GM21367 (cell line): ENCODE data around the gene PIP5K1A.
"Not testable (repeated sequence)": the region's sequence is repeated elsewhere in the genome, so short reads cannot be mapped to it uniquely, and the experiment has no call there.

Source experiments
- ATAC-seq: cut with Tn5 transposase; IDR thresholded peaks from one replicate; pipeline ENCODE4 v1.9.1; 2021; ENCODE audit not compliant: unreplicated experiment

PIP5K1A gene, protein sequence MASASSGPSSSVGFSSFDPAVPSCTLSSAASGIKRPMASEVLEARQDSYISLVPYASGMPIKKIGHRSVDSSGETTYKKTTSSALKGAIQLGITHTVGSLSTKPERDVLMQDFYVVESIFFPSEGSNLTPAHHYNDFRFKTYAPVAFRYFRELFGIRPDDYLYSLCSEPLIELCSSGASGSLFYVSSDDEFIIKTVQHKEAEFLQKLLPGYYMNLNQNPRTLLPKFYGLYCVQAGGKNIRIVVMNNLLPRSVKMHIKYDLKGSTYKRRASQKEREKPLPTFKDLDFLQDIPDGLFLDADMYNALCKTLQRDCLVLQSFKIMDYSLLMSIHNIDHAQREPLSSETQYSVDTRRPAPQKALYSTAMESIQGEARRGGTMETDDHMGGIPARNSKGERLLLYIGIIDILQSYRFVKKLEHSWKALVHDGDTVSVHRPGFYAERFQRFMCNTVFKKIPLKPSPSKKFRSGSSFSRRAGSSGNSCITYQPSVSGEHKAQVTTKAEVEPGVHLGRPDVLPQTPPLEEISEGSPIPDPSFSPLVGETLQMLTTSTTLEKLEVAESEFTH

DNA sequence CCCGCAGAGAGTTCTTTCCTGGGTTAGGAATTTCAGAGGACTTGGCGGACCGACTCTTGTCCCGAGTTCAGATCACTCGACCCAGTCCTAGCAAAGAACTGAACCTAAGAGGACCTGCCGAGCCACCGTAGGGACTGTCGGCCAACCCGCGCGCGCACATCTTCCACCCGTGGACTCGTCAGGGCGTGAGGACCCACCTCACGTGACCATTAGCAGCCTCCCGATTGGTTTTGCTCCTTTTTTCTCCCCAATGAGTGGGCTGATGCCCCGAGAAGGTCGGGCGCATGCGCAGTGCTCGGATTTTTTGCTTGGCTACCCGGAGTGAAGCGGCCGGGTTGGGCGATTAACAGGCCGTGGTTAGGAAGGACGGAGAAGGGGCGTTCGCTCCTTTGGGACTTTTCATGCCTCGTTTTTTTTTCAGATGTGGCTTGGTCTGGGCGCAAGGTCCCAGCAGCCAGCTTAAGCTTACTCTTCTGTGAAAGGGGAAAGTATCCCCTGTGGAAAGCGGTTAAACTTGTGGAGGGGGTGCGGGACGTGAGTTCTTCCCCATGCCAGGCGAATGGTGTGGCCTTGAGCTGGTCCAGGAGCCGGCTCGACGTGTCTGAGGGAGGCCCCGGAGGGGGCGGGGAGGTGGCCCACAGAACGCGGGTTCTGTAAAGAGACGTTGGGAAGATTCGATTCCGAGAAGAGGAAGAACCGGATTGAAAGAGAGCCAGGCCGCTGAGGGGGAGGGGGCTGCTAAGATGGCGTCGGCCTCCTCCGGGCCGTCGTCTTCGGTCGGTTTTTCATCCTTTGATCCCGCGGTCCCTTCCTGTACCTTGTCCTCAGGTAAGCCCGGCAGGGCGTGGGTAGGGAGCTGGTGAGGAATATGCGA, at the start of gene PIP5K1A:
Gene PIP5K1A, plus strand, starts transcription at position 299 of the 874 bp plus-strand sequence. Its CDS starts 445 bp downstream, at position 744.
- peak; percentile 76 for ATAC-seq

DNA sequence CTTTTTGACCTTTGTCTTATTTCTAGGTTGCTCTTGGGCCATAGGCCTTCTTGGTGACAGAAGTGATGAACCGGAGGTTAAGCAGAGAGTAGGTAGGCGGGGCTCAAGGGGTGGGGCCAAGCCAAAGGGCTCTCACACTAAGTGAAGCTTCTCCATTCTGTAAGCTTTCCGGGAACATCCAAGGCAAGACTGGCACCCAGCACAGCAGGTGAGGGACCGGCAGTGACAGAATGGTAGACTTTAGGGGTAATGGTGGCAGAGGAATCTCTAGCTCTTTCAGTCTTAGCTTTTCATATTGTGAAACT, 41.9 kb upstream of the PIP5K1A start, which contains the start of gene TNFAIP8L2:
Gene TNFAIP8L2, plus strand, starts transcription at position 135 of the 305 bp plus-strand sequence. CDS start 2,049 bp downstream, outside the sequence.
- ATAC-seq, result peak; percentile 39

DNA sequence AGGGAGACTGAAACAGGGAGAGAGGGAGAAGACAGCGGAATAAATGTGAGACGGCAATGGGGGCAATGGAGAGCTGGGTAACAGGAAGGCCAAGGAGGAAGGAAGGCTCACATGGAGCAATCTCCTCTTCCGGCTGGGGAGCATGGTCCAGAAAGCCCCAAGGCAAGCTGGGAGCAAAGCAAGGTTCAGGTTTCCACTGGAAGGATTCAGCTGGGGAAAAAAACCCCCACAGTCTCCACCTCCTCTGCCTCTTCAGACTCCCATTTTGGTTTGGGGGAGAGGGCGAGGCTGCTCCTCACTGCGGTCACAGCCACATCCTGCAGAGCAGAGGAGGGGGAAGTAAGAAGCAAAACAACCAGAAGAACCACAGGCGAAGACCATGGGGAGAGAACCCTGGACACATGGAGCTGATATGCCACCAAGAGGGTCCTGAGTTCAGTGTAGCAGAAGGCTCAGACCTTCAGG, 41.3 kb upstream of the PIP5K1A start:
- ATAC-seq, result no peak

DNA sequence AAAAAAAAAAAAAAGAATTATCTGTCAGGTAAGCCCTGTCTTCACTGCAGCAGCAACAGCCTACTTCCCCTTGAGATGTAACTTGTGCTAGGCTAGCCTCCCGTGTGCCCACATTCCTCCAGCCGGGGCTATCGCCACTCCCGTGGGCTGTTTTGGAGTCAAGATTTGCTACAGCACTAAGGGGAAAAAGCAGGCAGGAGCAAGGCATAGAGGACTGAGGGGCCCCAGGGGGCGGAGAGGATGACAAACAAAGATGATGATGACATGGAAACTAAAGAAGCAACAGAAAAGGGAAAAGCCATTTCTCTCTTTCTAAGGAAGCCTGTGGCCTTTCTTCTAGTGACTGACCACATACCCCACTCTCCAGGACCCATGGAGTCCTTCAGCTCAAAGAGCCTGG, 40.0 kb upstream of the PIP5K1A start:
- ATAC-seq, result no peak

DNA sequence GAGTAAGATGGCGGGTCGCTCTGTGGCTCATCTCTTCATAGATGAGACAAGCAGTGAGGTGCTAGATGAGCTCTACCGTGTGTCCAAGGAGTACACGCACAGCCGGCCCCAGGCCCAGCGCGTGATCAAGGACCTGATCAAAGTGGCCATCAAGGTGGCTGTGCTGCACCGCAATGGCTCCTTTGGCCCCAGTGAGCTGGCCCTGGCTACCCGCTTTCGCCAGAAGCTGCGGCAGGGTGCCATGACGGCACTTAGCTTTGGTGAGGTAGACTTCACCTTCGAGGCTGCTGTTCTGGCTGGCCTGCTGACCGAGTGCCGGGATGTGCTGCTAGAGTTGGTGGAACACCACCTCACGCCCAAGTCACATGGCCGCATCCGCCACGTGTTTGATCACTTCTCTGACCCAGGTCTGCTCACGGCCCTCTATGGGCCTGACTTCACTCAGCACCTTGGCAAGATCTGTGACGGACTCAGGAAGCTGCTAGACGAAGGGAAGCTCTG, 39.6 kb upstream of the PIP5K1A start:
- ATAC-seq, result no peak

DNA sequence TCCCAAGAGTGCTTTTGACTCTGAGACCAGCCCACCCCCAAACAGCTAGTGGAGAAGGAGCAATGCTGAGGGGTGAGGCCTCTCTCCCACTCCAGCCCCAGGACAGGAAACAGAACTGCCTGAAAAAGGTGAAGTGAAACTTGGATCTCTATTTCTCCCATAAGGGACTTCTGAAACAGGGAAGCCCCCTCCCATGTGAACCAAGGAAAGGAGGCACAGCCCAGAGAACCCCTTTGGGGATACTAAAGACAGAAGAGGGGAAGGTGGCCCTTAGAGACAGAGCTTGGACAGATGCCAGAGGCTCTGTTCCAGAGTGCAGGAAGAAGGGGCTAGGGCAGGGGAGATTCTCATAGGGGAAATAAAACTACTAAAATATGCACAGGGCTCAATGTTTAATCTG, 39.0 kb upstream of the PIP5K1A start:
- no peak for ATAC-seq

DNA sequence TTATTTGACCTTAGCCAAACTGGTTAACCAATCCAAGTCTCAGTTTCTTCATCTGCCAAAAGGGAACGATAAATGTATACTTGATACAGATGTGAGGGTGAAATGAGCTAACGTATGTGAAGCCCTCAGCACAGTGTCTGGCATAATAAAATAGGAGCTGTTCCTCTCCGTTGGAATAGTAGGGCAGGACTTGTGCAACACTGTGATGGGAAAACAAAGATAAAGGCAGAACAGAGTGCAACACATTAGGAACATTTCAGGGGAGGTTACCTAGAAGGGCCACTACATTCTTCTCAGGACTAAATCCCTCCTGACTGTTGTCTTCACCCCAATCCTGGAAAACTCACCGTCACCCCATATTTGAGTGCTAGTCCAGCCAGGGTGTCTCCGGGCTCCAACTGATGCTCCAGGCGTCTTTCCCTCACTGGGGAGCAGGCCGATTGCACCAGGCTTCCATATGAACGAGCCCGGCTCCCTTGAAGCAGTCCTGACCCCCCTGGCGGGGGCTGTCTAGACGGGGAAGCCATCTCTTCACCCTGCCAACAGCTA, 33.5 kb upstream of the PIP5K1A start:
- ATAC-seq, result no peak

DNA sequence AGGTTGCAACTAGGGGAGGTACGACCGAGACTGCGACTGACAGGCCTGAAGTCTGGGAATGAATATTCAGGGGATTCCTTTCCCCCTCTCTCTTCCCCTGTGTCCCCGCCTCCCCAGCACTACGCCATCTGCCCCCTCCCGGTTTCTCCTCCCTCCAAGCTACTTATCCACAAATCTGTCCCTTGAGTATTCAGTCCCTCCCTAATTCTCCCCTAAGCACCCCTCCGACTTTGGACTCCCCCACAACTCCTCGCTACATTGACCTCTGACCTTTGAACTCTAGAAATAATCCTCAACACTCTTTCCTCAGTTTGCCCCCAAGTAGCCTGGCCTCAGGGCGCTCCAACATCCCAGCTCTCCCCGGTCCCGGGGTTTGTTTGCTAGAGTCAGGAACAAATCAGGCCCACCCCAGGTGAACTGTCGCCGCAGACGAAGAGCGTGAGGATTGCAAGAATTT, 33.0 kb upstream of the PIP5K1A start:
- no peak for ATAC-seq

DNA sequence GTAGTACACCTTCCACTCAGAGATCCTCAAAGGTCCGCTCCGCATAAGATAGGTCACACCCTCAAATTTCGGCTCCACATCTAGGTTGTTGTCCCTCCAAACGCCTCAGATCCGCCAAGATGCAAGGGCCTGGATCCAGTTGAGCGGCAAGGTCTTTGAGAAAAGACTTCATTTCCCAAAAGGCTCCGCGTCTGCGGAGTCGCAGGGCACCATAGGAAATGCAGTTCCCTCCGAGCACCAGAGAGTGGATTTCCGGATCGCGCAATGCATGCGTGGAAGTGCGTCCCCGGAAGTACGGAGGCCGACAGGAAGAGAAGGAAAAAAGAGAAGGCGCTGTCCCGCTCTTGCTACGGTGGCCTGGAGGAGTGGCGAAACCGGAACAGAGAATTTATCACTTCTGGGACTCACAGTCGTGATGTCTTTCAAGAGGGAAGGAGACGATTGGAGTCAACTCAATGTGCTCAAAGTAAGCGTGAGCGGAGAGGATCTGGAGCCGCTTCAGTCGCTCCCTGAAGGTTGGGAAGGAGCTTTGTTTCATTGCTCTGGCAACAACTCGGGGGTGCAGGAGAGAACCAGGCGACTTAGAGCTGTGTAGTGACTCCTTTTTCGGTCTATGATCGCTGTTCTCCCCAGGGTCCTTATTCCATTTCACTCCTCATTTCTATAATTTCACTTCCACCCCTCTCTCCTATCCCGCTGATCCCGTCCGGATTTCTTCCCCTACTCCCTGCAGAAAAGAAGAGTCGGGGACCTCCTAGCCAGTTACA, 32.4 kb upstream of the PIP5K1A start, which contains the start of the genes LYSMD1 and SCNM1:
Gene LYSMD1, minus strand, starts transcription at position 165 of the 767 bp plus-strand sequence. CDS start 644 bp downstream, outside the sequence.
Gene SCNM1, plus strand, starts transcription at position 407 of the 767 bp plus-strand sequence. Its CDS starts 9 bp downstream, at position 416.
- peak; percentile 77 for ATAC-seq

DNA sequence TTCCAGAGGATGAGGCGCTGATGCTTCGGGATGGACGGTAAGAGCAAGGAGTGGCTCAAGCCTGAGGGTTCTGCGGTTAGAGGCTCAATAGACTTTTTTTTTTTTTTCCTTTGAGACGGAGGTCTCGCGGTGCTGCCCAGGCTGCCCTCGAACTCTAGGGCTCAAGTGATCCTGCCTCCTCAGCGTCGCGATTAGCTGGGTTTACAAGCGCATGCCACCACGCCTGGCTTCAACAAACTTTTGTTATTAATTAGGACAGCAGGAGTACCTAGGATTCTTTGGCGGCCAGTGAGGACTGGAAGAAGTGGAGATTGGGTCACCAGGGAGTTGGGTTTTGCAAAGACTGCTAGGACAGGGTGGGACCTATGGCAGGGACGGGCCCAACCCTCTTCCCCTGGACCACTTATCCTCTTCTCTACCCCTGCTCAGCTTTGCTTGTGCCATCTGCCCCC, 31.8 kb upstream of the PIP5K1A start:
- no peak for ATAC-seq

DNA sequence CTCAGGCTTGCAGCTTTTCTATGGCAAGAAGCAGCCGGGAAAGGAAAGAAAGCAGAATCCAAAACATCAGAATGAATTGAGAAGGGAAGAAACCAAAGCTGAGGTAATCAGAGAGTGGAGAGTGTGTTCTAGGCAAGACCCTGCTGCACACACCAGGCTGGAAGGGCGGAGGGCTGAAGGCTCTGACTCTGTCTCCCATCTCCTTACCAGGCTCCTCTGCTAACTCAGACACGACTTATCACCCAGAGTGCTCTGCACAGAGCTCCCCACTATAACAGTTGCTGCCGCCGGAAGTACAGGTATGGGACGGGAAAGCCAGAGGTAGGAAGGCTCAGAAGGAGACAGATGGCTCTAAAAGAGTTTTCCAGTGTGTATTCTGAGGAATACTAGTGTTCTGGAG, 31.2 kb upstream of the PIP5K1A start:
- ATAC-seq, result no peak

DNA sequence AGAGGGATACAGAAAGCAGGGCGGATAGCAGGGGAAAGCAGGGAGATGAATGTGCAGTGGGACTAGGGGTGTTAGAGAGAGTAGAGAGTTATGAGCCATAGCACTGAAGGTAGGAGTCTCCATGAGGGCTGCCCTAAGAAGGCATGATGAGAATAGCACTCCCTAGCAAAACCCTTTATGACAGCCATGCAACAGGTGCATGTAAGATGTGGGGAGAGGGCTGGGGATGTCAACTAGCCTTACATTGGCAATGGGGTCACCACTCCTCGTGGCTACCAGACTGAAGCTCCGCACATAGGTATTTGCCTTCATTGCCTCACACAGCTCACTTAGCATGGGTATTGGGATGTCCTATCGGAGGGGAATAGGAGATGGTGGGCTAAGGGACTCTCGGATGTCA, 27.2 kb upstream of the PIP5K1A start:
- no peak for ATAC-seq

DNA sequence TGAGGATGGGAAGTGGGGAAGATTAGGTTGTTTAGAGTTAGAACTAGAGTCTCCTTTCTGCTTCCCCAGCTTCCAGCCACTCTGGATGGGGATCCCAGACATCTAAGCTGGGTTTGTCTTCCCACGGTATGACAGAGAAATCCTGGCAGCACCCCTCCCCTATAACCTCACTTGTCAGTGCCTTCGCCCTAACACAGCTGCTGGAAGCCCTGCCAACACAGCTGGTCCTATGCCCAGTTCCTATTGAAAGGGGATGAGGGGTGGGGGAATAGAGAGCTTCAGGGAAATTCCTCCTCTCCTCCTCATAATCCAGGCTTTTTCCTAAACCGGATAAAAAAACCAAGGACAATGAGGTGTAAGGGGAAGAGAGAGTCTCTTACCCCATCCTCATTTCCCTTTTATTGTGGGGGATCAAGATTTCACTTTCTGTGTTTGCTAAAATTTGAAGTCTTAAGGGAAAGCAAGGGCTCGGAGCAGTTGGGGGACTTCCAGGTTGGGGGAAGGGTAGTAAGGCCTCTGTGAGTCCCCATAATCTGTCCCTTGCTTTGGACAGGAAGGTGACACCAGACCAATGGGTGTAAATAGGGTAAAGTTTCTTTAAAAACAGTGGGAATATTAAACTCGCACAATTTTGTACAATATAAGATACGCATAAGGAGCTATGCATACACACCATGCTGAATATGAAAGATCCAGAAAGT, 23.2 kb upstream of the PIP5K1A start:
- no peak for ATAC-seq

DNA sequence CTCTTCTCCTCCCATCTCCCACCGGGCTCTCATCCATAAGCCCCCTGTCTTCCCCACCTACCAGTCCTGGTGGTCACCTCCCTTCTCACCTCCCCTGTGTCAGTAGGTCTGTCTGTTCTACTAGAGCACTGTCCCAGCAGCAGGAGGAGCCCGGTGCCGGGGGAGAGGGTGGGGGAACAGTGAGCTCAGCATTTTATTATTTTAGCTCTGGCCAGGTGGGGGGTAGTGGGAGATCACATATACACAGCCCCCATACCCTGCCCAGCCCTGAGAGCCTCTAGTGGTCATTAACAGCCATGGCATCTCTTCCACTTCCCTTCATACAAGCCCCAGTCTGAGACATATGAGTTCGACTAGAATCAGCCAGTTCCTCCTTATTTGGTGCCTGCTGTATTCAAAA, 22.5 kb upstream of the PIP5K1A start, which contains the start of gene TMOD4:
Gene TMOD4, minus strand, starts transcription at position 119 of the 400 bp plus-strand sequence. CDS start 1,106 bp downstream, outside the sequence.
- ATAC-seq, result no peak

DNA sequence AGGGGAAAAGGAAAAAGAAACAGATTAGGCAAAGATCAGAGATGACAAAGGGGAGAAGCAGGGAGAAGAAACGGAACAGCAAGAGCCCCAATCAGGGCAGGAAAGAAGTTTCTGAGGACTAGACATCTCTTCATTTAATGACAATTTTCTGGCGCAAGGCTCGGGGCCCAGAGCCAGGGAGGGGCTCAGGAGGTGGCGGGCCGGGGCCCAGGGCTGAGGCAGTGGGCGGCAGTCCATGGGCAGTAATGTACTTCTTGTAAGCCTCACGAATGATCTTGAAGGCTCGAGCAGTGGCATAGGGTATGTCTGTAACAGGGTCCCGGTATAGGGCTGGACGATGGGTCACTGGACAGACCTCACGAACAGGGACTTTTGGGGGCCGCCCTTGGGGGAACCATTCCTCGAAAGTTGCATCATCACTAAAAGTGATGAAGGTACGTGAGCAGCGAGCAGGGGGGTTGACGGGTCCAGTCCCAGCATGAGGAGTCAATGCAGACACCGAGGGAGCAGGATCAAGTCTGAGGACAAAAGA, 21.8 kb upstream of the PIP5K1A start:
- no peak for ATAC-seq

DNA sequence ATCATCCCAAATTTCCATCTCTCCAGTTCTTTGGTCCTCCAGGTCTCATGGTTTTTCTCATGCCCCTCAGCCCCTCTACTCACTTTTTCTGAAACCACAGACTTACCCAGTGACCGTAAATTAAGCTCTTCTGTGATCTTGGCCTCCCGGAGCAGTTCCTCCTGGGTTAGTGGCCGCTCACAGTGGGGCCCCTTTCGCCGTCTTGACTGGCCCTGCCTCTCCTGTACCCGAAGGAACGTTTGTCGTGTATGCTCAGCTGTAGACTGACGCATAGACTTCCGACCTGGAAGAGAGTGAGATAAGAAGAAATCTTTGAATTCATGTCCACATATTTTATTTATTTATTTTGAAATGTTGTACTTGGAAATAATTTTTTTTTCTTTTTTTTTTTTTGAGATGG, 14.1 kb upstream of the PIP5K1A start:
- no peak for ATAC-seq

DNA sequence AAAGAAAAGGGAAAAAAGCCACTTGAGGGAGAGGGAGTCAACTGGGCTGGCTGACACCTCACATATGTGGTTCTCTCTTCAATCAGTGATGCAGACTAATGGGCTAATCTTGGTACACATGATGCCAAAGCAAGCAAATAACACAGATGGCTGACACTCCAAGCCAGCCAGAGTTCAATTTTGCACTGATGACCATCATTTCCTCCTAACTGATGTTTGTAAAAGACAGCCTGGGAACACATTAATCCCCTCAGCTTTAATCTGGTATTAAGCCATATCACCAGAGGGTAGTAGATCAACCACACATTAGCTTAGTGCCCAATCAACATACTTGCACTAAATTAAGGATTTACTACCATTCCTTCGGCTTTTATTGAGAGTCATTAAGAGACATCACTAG, 11.1 kb upstream of the PIP5K1A start:
- no peak for ATAC-seq

DNA sequence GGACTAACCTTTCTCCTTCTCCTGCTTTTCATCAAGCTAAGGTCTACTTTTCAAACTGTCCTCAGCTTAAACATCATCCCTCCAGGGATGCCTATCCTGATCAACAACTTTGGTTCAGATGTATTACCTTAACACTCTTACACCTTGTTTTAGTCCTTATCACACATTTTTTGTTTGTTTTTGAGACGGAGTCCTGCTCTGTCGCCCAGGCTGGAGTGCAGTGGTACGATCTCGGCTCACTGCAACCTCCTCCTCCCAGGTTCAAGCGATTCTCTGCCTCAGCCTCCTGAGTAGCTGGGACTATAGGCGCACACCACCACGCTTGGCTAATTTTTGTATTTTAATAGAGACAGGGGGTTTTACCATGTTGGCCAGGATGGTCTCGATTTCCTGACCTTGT, 9.7 kb upstream of the PIP5K1A start:
- not testable (repeated sequence) for ATAC-seq
